ENCODE measurements around the gene CAB39L.

Gene CAB39L

DNA sequence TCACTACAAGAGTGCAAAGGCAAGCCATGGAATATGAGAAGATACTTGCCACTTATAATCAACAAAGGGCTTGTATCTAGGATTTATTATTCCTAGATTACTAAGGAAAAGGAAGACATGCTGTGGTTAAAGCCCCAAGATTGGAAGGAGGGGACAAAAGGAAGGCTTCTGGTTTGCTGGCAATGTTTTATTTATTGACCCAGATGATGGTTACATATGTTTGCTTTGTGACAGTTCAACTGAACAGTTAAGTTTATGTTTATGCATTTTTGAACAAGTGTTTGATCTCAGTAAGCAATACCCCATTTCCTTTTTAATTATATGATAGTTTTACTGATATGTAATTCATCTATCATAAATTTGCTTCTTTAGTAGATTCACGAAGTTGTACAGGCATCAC is 155.9 kb downstream of the CAB39L start:
- no peak overlapping the region for H3K4me3 ChIP-seq (ENCODE audit: low read depth, low read length)
- DNase-seq (ENCODE audit: low read depth, low spot score), result no peak
- in situ Hi-C loops (cut with HindIII; ENCODE audit: low sequenced_read_pairs), result no loop called here
- TF ChIP-seq, protein P1, sequence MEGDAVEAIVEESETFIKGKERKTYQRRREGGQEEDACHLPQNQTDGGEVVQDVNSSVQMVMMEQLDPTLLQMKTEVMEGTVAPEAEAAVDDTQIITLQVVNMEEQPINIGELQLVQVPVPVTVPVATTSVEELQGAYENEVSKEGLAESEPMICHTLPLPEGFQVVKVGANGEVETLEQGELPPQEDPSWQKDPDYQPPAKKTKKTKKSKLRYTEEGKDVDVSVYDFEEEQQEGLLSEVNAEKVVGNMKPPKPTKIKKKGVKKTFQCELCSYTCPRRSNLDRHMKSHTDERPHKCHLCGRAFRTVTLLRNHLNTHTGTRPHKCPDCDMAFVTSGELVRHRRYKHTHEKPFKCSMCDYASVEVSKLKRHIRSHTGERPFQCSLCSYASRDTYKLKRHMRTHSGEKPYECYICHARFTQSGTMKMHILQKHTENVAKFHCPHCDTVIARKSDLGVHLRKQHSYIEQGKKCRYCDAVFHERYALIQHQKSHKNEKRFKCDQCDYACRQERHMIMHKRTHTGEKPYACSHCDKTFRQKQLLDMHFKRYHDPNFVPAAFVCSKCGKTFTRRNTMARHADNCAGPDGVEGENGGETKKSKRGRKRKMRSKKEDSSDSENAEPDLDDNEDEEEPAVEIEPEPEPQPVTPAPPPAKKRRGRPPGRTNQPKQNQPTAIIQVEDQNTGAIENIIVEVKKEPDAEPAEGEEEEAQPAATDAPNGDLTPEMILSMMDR (IDR thresholded peaks at IDR 0.05; ENCODE audit: low read depth, low read length), result no peak

DNA sequence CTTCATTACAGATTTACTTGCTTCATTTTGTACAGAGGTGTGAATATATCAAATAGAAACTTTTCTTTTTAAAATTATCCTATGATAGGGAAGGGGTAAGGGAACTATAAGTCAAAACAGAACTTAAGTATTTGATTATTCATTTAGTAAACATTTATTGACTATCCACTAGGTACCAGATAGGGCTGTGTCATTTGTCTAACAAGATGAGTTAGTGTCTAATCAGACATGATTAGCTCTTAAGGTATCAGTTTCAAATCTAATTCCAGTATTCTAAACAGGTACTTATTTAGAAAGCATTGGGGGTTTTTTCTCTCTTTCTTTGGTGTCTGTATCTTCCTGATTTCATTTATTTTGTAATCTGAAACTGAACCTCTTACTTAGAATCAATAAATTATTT is 164.0 kb downstream of the CAB39L start:
- in situ Hi-C loops (cut with HindIII; ENCODE audit: low sequenced_read_pairs), result no loop called here
- no peak overlapping the region for H3K4me3 ChIP-seq (ENCODE audit: low read depth, low read length)
- TF ChIP-seq, protein P1 (IDR thresholded peaks at IDR 0.05; ENCODE audit: low read depth, low read length), result no peak
- DNase-seq (ENCODE audit: low read depth, low spot score), result no peak

DNA sequence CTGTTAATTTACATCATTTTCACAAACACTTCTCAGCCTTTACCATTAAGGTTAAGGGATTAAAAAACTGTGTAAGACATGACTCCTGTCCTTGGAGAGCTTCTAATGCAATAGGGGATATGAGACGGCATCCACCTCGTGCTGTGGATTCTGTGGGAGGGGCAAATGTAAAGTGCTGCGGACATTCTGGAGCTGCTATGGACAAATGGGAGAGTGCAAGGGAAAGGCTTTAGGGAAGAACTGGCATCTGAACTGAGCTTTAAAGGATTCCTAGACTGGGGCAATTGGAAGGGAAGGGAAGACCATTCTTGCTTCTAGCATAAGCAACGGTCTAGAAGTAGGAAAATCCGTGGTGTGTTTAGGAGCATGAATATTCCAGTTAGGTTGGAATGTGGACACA is 164.8 kb downstream of the CAB39L start:
- no peak for DNase-seq (ENCODE audit: low read depth, low spot score)
- no peak overlapping the region for H3K4me3 ChIP-seq (ENCODE audit: low read depth, low read length)
- in situ Hi-C loops (cut with HindIII; ENCODE audit: low sequenced_read_pairs), result no loop called here
- TF ChIP-seq, protein P1 (IDR thresholded peaks at IDR 0.05; ENCODE audit: low read depth, low read length), result no peak

DNA sequence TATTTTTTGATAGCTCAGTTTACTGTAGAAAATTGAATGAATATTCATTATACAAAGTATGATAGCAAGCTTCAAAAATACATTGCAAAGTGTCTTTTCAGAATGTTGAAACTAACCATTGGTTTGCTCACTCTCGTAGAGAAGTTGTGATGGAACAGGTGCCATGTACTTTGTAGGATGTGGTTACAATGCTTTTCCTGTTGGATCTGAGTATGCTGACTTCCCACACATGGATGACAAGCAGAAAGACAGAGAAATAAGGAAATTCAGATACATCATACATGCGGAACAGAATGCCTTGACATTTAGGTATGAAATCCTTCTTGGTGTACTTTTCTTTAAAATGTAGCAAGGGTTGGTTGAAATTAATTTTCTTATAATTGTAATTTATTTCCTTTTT is 165.7 kb downstream of the CAB39L start:
- in situ Hi-C loops (cut with HindIII; ENCODE audit: low sequenced_read_pairs), result no loop called here
- TF ChIP-seq, protein P1 (IDR thresholded peaks at IDR 0.05; ENCODE audit: low read depth, low read length), result no peak
- no peak overlapping the region for H3K4me3 ChIP-seq (ENCODE audit: low read depth, low read length)
- DNase-seq (ENCODE audit: low read depth, low spot score), result no peak

DNA sequence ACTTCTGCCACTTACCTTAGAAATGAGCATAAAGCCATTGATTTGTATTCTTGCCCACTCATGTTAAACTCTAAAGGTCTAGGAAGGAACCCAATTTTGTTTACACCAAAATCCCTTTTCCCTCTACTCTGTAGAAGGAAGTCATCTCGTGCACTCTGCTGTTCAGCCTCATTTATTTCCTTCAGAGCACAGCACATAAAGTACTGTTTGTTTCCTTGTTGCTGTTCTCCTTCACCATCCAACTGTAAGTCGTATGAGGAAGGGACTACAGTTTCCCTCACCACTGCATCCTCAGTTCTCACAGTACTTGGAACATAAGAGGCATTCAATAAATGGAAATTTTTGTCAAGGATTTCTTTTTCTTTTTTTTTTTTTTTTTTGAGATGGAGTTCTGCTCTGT is 171.6 kb downstream of the CAB39L start:
- DNase-seq (ENCODE audit: low read depth, low spot score), result no peak
- TF ChIP-seq, protein P1 (IDR thresholded peaks at IDR 0.05; ENCODE audit: low read depth, low read length), result no peak
- in situ Hi-C loops (cut with HindIII; ENCODE audit: low sequenced_read_pairs), result no loop called here
- H3K4me3 ChIP-seq (ENCODE audit: low read depth, low read length), result no peak overlapping the region

DNA sequence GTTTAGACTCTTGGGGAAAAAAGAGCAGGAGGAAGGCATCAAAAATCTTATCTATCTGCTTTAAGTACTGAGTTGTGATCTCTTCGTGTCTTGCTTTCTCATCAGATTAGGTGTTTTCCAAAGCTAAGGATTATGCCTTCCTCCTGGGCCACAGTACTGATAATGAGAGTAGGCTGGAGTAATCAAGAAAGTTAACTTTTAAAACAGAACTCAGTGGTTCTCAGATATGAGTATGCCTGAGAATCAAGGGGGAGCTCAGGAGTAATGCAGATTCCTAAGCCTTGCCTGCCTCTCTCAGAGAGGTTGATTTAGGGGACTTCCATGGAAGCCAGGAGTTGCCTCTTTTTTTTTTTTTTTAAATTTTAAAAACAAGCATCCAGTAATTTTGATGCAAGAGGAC is 172.6 kb downstream of the CAB39L start:
- no peak for DNase-seq (ENCODE audit: low read depth, low spot score)
- TF ChIP-seq, protein P1 (IDR thresholded peaks at IDR 0.05; ENCODE audit: low read depth, low read length), result no peak
- H3K4me3 ChIP-seq (ENCODE audit: low read depth, low read length), result no peak overlapping the region
- in situ Hi-C loops (cut with HindIII; ENCODE audit: low sequenced_read_pairs), result no loop called here

DNA sequence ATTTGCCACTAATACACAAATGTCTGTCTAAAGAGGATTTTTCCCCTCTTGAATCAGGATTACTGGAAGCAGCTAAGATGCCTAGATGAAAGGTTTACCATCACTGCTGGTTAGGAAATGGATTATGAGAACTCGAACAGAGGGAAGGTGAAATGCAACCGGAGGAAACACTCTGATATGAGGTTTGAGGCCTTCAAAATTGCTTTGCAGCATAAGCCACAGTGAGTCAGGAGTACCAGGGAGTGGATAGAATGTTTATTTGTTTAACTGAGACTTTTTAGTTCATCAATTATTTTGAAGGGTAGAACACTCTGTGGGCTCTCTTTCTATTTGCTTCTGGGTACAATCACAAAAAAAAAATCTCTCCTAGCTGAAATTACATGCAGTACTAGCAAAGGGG is 178.0 kb downstream of the CAB39L start:
- H3K4me3 ChIP-seq (ENCODE audit: low read depth, low read length), result no peak overlapping the region
- DNase-seq (ENCODE audit: low read depth, low spot score), result peak; percentile 78
- TF ChIP-seq, protein P1 (IDR thresholded peaks at IDR 0.05; ENCODE audit: low read depth, low read length), result no peak
- in situ Hi-C loops (cut with HindIII; ENCODE audit: low sequenced_read_pairs), result no loop called here

Data from astrocyte of the spinal cord (primary cell).